D341Med (cell line): ENCODE data around the gene MVB12B.

Source experiments
- DNase-seq: peaks from one replicate; pipeline ENCODE4 v3.0.0; 2012; ENCODE audit warnings: low spot score

The MVB12B gene

GRCh38 chr9:126431077-126431742 lies 104.6 kb downstream of the MVB12B start:
- DNase-seq, result no peak

GRCh38 chr9:126432659-126433058 lies 106.0 kb downstream of the MVB12B start:
- no peak for DNase-seq

GRCh38 chr9:126435105-126435504 lies 108.5 kb downstream of the MVB12B start:
- DNase-seq, result no peak

GRCh38 chr9:126435626-126436025 lies 109.0 kb downstream of the MVB12B start:
- DNase-seq, result no peak

GRCh38 chr9:126436545-126437267 lies 110.1 kb downstream of the MVB12B start:
- no peak for DNase-seq

GRCh38 chr9:126437268-126437666 lies 110.6 kb downstream of the MVB12B start:
- DNase-seq, result no peak

- no peak for DNase-seq
Measured at GRCh38 chr9:126437701-126438100, 111.1 kb downstream of the MVB12B start.

GRCh38 chr9:126438741-126439401 lies 112.2 kb downstream of the MVB12B start:
- DNase-seq, result no peak

GRCh38 chr9:126439402-126439765 lies 112.8 kb downstream of the MVB12B start:
- no peak for DNase-seq

- DNase-seq, result no peak
Measured at GRCh38 chr9:126439883-126440653, 113.4 kb downstream of the MVB12B start.

GRCh38 chr9:126440940-126441339 lies 114.3 kb downstream of the MVB12B start:
- DNase-seq, result no peak

- no peak for DNase-seq
Measured at GRCh38 chr9:126442636-126443035, 116.0 kb downstream of the MVB12B start.

- DNase-seq, result no peak
Measured at GRCh38 chr9:126443144-126443543, 116.5 kb downstream of the MVB12B start.

GRCh38 chr9:126448136-126448535 lies 121.5 kb downstream of the MVB12B start:
- DNase-seq, result no peak

- DNase-seq, result no peak
Measured at GRCh38 chr9:126448865-126449577, 122.4 kb downstream of the MVB12B start.

- no peak for DNase-seq
Measured at GRCh38 chr9:126449725-126450667, 123.4 kb downstream of the MVB12B start.

GRCh38 chr9:126450668-126451205 lies 124.1 kb downstream of the MVB12B start:
- DNase-seq, result no peak

GRCh38 chr9:126451316-126451885 lies 124.8 kb downstream of the MVB12B start:
- no peak for DNase-seq

GRCh38 chr9:126452106-126452505 lies 125.5 kb downstream of the MVB12B start:
- no peak for DNase-seq
